KBM-7 (cell line): ENCODE results near the gene RBSN.

Source experiments
- DNase-seq: peaks from one replicate; pipeline ENCODE4 v3.0.0-alpha.2; 2015
- in situ Hi-C: fragments of 300-500 bp; cut with MboI; formaldehyde crosslinking; loops from 2 replicates; pipeline ENCODE4 v1.14.3; 2020; ENCODE audit warnings: low sequenced_read_pairs, low pct_unique_long_range_greater_than_20kb, mixed read lengths

RBSN gene

GRCh38 chr3:15065550-15066007 is 33.4 kb downstream of the RBSN start:
- no peak for DNase-seq
- in situ Hi-C loops = no loop called here

GRCh38 chr3:15064835-15065549 is 34.0 kb downstream of the RBSN start, which contains the start of gene MRPS25:
Gene MRPS25, minus strand, starts transcription at chr3:15065315. Its CDS starts 121 bp downstream, at chr3:15065194.
- in situ Hi-C loops = no loop called here

GRCh38 chr3:15064299-15064834 is 34.6 kb downstream of the RBSN start:
- in situ Hi-C loops = no loop called here
- peak; percentile 39 for DNase-seq

More at GRCh38 chr3:15064835-15065549, 34.0 kb downstream of the RBSN start, which contains the start of gene MRPS25:
- DNase-seq = peak; percentile 90

- in situ Hi-C loops = no loop called here
- no peak for DNase-seq
Observed at GRCh38 chr3:15063656-15064286, 35.2 kb downstream of the RBSN start.

- in situ Hi-C loops = no loop called here
- no peak for DNase-seq
Observed at GRCh38 chr3:15063238-15063637, 35.7 kb downstream of the RBSN start.

- in situ Hi-C loops = no loop called here
- no peak for DNase-seq
Observed at GRCh38 chr3:15060029-15060428, 38.9 kb downstream of the RBSN start.

- in situ Hi-C loops = no loop called here
- DNase-seq = no peak
Observed at GRCh38 chr3:15056676-15057404, 42.1 kb downstream of the RBSN start.

- in situ Hi-C loops = no loop called here
- peak; percentile 9 for DNase-seq
Observed at GRCh38 chr3:15055019-15055557, 43.9 kb downstream of the RBSN start.

- DNase-seq = no peak
- in situ Hi-C loops = no loop called here
Observed at GRCh38 chr3:15053541-15053940, 45.4 kb downstream of the RBSN start.

- no peak for DNase-seq
- in situ Hi-C loops = no loop called here
Observed at GRCh38 chr3:15052335-15053242, 46.4 kb downstream of the RBSN start.

GRCh38 chr3:15051531-15051930 is 47.4 kb downstream of the RBSN start:
- in situ Hi-C loops = no loop called here
- DNase-seq = peak; percentile 77

- in situ Hi-C loops = no loop called here
- no peak for DNase-seq
Observed at GRCh38 chr3:15050405-15051092, 48.4 kb downstream of the RBSN start.

GRCh38 chr3:15049584-15049983 is 49.4 kb downstream of the RBSN start:
- no peak for DNase-seq
- in situ Hi-C loops = no loop called here

GRCh38 chr3:15045667-15046066 is 53.3 kb downstream of the RBSN start:
- DNase-seq = no peak
- in situ Hi-C loops = no loop called here

GRCh38 chr3:15044326-15044725 is 54.6 kb downstream of the RBSN start:
- DNase-seq = no peak
- in situ Hi-C loops = no loop called here

GRCh38 chr3:15043408-15044171 is 55.4 kb downstream of the RBSN start:
- DNase-seq = no peak
- in situ Hi-C loops = no loop called here

- peak; percentile 33 for DNase-seq
Observed at GRCh38 chr3:15042936-15043335, 56.0 kb downstream of the RBSN start.

More at GRCh38 chr3:15042936-15043335, 56.0 kb downstream of the RBSN start:
- in situ Hi-C loops = no loop called here
